MCF 10A (cell line): ENCODE results near the gene LIG1. TPM values are rescaled to one million over a fixed set of nuclear protein-coding genes. Genes with fewer than 3 reads are reported as not detected.

Experiments
- BruUV-seq: library from RNA; stranded (reverse); fragments of 400-500 nt; replicated peaks from 2 replicates; lab custom pipeline; 2021; lab: Mats Ljungman, UMichigan
- CTCF ChIA-PET: fragments of 300-600 bp; sonication (Branson Sonifier 250); formaldehyde crosslinking; extraction: SDS; loops from one replicate; lab custom pipeline; 2021; ENCODE audit warnings: antibody characterized with exemption, inconsistent platforms; lab: Yijun Ruan, JAX
- POLR2A ChIA-PET: fragments of 300-600, 350-650 bp; sonication (Branson Sonifier 250); formaldehyde crosslinking; extraction: SDS; loops from one replicate; lab custom pipeline; 2020; ENCODE audit warnings: antibody characterized with exemption, inconsistent platforms; lab: Yijun Ruan, JAX
- DNase-seq: peaks from one replicate; pipeline ENCODE4 v3.0.0-alpha.2; 2018; ENCODE audit not compliant: unreplicated experiment
- H3K27ac Mint-ChIP-seq: one replicate; pipeline ENCODE4 v1.8.0; 2022; ENCODE audit warnings: mild to moderate bottlenecking, low read depth, mixed read lengths; ENCODE audit not compliant: unreplicated experiment
- H3K27me3 Mint-ChIP-seq: one replicate; pipeline ENCODE4 v1.8.0; 2022; ENCODE audit warnings: mixed read lengths; ENCODE audit not compliant: insufficient read depth, unreplicated experiment
- H3K36me3 Mint-ChIP-seq: one replicate; pipeline ENCODE4 v1.8.0; 2022; ENCODE audit warnings: mild to moderate bottlenecking, moderate library complexity, mixed read lengths; ENCODE audit not compliant: insufficient read depth, unreplicated experiment
- H3K4me1 Mint-ChIP-seq: one replicate; pipeline ENCODE4 v1.8.0; 2022; ENCODE audit warnings: mixed read lengths; ENCODE audit not compliant: insufficient read depth, unreplicated experiment
- H3K4me3 Mint-ChIP-seq: one replicate; pipeline ENCODE4 v1.8.0; 2022; ENCODE audit warnings: mild to moderate bottlenecking, moderate library complexity, mixed read lengths; ENCODE audit not compliant: unreplicated experiment
- H3K9me3 Mint-ChIP-seq: one replicate; pipeline ENCODE4 v1.8.0; 2022; ENCODE audit warnings: mixed read lengths; ENCODE audit not compliant: unreplicated experiment
- CTCF ChIP-seq: fragments of 200-600 bp; IDR thresholded peaks from one replicate; pipeline ENCODE4 v1.8.0; 2022; ENCODE audit warnings: antibody characterized with exemption, mild to moderate bottlenecking; ENCODE audit not compliant: unreplicated experiment
- intact Hi-C: fragments of 100-400 bp; cut with micrococcal nuclease; formaldehyde crosslinking; loops from 2 replicates; pipeline ENCODE4 v1.14.1; 2022
- total RNA-seq: library from RNA; stranded (reverse); gene quantifications from 2 replicates; pipeline ENCODE4 v1.2.3, GENCODE V29; 2022

Gene LIG1
- total RNA-seq, 1 experiment from 2014 or later, result 14.6 TPM

GRCh38 chr19:48169578-48169938 lies 586 bp downstream of the LIG1 start:
- ChIA-PET CTCF (interaction anchor here (1.0 kb wide), 1 partner anchor 204 kb away, joined by 5 read pairs; no protein-coding TSS in a partner anchor), POLR2A (interaction anchor here (0.6 to 1.2 kb wide), 2 partner anchors 34 to 222 kb away, joined by 3 to 6 read pairs; no protein-coding TSS in a partner anchor)
- BruUV-seq, result no TSS peak
- intact Hi-C loops, result no loop called here
- Mint-ChIP-seq H3K4me1 (peaks cover 19% of the 10 kb centered on the region), H3K27ac (peak overlapping the region; percentile 90), H3K27me3 (no peaks in the 10 kb centered on the region), H3K9me3 (no peaks in the 10 kb centered on the region), H3K4me3 (peak overlapping the region; percentile 90), H3K36me3 (peaks cover 25% of the 10 kb centered on the region)
- no peak for TF ChIP-seq CTCF
- peak; percentile 84 for DNase-seq

- no peak for TF ChIP-seq CTCF
- ChIA-PET POLR2A (interaction anchor here (1.2 kb wide), 1 partner anchor 35 kb away, joined by 6 read pairs; no protein-coding TSS in a partner anchor), CTCF (interaction anchor here (0.5 to 1.0 kb wide), 2 partner anchors 58 to 203 kb away, joined by 3 to 5 read pairs; partner anchors contain the start of gene PLA2G4C)
- intact Hi-C loops, result no loop called here
- no TSS peak for BruUV-seq
- Mint-ChIP-seq H3K4me1 (peaks cover 19% of the 10 kb centered on the region), H3K27ac (no peak overlapping the region), H3K27me3 (no peaks in the 10 kb centered on the region), H3K9me3 (no peaks in the 10 kb centered on the region), H3K4me3 (peak overlapping the region; percentile 90), H3K36me3 (peaks cover 28% of the 10 kb centered on the region)
- no peak for DNase-seq
Measured at GRCh38 chr19:48168689-48169088, 1.5 kb downstream of the LIG1 start.

GRCh38 chr19:48158210-48158790 lies 11.8 kb downstream of the LIG1 start:
- H3K4me1 Mint-ChIP-seq, result no peaks in the 10 kb centered on the region
- TF ChIP-seq CTCF, result no peak
- H3K27ac Mint-ChIP-seq, result no peak overlapping the region
- POLR2A ChIA-PET, result no interaction called here
- H3K4me3 Mint-ChIP-seq, result no peak overlapping the region
- peaks cover 30% of the 10 kb centered on the region for H3K36me3 Mint-ChIP-seq
- no peaks in the 10 kb centered on the region for H3K9me3 Mint-ChIP-seq
- no TSS peak for BruUV-seq
- no peak for DNase-seq
- CTCF ChIA-PET, result interaction anchor here (0.6 to 1.1 kb wide), 2 partner anchors 68 to 311 kb away, joined by 3 read pairs; no protein-coding TSS in a partner anchor
- no peaks in the 10 kb centered on the region for H3K27me3 Mint-ChIP-seq
- intact Hi-C loops, result no loop called here

DNA sequence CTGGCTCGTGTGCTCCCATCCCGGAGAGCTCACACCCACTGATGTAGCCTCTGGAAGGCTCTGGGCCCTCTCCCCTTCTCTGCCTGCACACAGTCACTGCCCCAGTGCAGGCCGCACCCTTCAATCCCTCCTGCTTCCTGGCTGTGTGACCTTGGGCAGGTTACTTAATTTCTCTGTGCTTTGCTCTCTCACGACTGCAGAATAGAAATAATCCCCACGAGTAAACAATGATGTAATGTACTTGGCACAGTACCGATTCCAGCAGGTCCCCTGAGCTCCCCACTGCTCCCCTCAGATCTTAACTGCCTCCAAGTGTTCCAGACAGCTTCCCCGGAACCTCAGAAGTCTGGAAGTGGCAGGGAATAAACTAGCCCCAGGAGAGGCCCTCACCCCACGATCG lies 16.1 kb downstream of the LIG1 start:
- H3K27ac Mint-ChIP-seq, result no peak overlapping the region
- H3K9me3 Mint-ChIP-seq, result no peaks in the 10 kb centered on the region
- no TSS peak for BruUV-seq
- intact Hi-C loops, result no loop called here
- no peak for DNase-seq
- H3K27me3 Mint-ChIP-seq, result no peaks in the 10 kb centered on the region
- ChIA-PET CTCF (interaction anchor here (1.0 to 7.2 kb wide), 6 partner anchors 9 to 190 kb away, joined by 3 to 76 read pairs (median 4); partner anchors contain the start of genes PLA2G4C and ZSWIM9), POLR2A (interaction anchor here (0.9 kb wide), 1 partner anchor 106 kb away, joined by 4 read pairs; no protein-coding TSS in a partner anchor)
- H3K36me3 Mint-ChIP-seq, result peaks cover 26% of the 10 kb centered on the region
- TF ChIP-seq CTCF, result no peak
- no peaks in the 10 kb centered on the region for H3K4me1 Mint-ChIP-seq
- H3K4me3 Mint-ChIP-seq, result no peak overlapping the region
